ENCODE data around the gene TRANK1. TPM values are rescaled to one million over a fixed set of nuclear protein-coding genes. Genes with fewer than 3 reads are reported as not detected.

Gene TRANK1
- total RNA-seq, 1 donor from 2014 or later, result 11.3 TPM

DNA sequence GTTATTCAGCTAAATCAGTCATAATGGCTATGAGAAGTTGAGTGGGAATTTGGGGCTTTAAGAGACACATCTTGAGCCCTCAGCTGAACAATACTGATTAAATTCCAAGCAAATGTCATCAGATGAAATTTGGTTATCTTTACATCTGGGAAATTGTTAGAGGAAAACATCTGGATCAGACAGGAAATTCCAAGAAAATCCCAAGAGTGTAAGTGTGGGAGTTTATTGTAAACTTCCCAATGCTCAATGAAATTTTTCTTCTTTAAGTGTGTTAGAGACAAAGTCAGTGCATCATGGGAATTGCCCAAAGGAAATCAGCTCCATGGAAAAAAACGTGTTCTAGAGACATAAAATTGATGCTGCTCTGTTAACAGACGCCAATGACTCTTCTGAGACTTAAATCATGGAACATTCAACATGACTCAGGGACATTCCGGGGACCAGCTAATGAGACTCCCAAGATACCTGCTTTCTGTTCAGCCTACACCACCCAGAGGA, 160.7 kb downstream of the TRANK1 start:
- DNase-seq (ENCODE audit: low read depth, low spot score), result no peak
- Mint-ChIP-seq H3K4me1 (no peaks in the 10 kb centered on the region), H3K27me3 (ENCODE audit: low read depth) (no peaks in the 10 kb centered on the region), H3K36me3 (ENCODE audit: low read depth) (no peaks in the 10 kb centered on the region), H3K4me3 (no peak overlapping the region), H3K9me3 (no peaks in the 10 kb centered on the region), H3K27ac (ENCODE audit: unreplicated experiment) (peak overlapping the region; percentile 30)
- TF ChIP-seq, protein P1, sequence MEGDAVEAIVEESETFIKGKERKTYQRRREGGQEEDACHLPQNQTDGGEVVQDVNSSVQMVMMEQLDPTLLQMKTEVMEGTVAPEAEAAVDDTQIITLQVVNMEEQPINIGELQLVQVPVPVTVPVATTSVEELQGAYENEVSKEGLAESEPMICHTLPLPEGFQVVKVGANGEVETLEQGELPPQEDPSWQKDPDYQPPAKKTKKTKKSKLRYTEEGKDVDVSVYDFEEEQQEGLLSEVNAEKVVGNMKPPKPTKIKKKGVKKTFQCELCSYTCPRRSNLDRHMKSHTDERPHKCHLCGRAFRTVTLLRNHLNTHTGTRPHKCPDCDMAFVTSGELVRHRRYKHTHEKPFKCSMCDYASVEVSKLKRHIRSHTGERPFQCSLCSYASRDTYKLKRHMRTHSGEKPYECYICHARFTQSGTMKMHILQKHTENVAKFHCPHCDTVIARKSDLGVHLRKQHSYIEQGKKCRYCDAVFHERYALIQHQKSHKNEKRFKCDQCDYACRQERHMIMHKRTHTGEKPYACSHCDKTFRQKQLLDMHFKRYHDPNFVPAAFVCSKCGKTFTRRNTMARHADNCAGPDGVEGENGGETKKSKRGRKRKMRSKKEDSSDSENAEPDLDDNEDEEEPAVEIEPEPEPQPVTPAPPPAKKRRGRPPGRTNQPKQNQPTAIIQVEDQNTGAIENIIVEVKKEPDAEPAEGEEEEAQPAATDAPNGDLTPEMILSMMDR (conservative IDR thresholded peaks at IDR 0.05), result no peak

GRCh38 chr3:36777424-36778218, 167.2 kb downstream of the TRANK1 start:
- no peak for DNase-seq (ENCODE audit: low read depth, low spot score)
- no peak overlapping the region for H3K4me3 Mint-ChIP-seq
- H3K27me3 Mint-ChIP-seq (ENCODE audit: low read depth), result peaks cover 5% of the 10 kb centered on the region
- TF ChIP-seq, protein P1 (conservative IDR thresholded peaks at IDR 0.05), result no peak
- no peaks in the 10 kb centered on the region for H3K36me3 Mint-ChIP-seq (ENCODE audit: low read depth)
- H3K4me1 Mint-ChIP-seq, result peaks cover 4% of the 10 kb centered on the region
- no peak overlapping the region for H3K27ac Mint-ChIP-seq (ENCODE audit: unreplicated experiment)
- H3K9me3 Mint-ChIP-seq, result no peaks in the 10 kb centered on the region

Other genes with a start within 250 kb of the TRANK1 start
- 0.07 and 0.09 TPM in 2 replicates for gene DCLK3, start 180.5 kb downstream of the TRANK1 start, total RNA-seq
- 27.9 and 30.1 TPM in 2 replicates for gene EPM2AIP1, start 48.1 kb upstream of the TRANK1 start, total RNA-seq
- 62.7 and 63.6 TPM in 2 replicates for gene MLH1, start 48.5 kb upstream of the TRANK1 start, total RNA-seq
- 37.2 and 39.1 TPM in 2 replicates for gene LRRFIP2, start 229.5 kb upstream of the TRANK1 start, total RNA-seq

All from neural crest cell (in vitro differentiated cells).